Measurements from ENCODE around the gene RBM3.

DNA sequence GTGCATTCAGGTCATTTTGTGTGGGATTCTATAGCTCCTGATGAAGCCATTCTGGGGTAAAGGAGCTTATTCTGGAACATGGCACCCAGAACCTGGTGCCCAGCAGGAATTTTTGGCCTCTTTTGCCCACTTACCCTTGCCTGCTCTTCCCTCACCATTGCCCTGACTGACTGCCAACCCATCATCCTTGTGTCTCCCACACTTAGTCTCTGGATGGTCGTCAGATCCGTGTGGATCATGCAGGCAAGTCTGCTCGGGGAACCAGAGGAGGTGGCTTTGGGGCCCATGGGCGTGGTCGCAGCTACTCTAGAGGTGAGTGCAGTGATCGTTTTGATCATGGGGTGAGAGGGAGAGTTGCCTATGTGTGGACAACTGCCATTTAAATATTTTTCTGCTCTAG is 1.8 kb downstream of the RBM3 start:
- TF ChIP-seq, protein P1, sequence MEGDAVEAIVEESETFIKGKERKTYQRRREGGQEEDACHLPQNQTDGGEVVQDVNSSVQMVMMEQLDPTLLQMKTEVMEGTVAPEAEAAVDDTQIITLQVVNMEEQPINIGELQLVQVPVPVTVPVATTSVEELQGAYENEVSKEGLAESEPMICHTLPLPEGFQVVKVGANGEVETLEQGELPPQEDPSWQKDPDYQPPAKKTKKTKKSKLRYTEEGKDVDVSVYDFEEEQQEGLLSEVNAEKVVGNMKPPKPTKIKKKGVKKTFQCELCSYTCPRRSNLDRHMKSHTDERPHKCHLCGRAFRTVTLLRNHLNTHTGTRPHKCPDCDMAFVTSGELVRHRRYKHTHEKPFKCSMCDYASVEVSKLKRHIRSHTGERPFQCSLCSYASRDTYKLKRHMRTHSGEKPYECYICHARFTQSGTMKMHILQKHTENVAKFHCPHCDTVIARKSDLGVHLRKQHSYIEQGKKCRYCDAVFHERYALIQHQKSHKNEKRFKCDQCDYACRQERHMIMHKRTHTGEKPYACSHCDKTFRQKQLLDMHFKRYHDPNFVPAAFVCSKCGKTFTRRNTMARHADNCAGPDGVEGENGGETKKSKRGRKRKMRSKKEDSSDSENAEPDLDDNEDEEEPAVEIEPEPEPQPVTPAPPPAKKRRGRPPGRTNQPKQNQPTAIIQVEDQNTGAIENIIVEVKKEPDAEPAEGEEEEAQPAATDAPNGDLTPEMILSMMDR (IDR thresholded peaks at IDR 0.05) = no peak
- TF ChIP-seq ZFX (IDR thresholded peaks at IDR 0.05; ENCODE audit: borderline replicate concordance) = no peak

Measured in 22Rv1 (cell line).